ENCODE results near the gene CYP2J2. TPM values are rescaled to one million over a fixed set of nuclear protein-coding genes. Genes with fewer than 3 reads are reported as not detected.

The CYP2J2 gene, protein sequence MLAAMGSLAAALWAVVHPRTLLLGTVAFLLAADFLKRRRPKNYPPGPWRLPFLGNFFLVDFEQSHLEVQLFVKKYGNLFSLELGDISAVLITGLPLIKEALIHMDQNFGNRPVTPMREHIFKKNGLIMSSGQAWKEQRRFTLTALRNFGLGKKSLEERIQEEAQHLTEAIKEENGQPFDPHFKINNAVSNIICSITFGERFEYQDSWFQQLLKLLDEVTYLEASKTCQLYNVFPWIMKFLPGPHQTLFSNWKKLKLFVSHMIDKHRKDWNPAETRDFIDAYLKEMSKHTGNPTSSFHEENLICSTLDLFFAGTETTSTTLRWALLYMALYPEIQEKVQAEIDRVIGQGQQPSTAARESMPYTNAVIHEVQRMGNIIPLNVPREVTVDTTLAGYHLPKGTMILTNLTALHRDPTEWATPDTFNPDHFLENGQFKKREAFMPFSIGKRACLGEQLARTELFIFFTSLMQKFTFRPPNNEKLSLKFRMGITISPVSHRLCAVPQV
- total RNA-seq (2022; extraction: Qiagen RNA extraction; ENCODE audit: low read depth) = 0.08 TPM in 1 of 5 replicates, not detected in the others

DNA sequence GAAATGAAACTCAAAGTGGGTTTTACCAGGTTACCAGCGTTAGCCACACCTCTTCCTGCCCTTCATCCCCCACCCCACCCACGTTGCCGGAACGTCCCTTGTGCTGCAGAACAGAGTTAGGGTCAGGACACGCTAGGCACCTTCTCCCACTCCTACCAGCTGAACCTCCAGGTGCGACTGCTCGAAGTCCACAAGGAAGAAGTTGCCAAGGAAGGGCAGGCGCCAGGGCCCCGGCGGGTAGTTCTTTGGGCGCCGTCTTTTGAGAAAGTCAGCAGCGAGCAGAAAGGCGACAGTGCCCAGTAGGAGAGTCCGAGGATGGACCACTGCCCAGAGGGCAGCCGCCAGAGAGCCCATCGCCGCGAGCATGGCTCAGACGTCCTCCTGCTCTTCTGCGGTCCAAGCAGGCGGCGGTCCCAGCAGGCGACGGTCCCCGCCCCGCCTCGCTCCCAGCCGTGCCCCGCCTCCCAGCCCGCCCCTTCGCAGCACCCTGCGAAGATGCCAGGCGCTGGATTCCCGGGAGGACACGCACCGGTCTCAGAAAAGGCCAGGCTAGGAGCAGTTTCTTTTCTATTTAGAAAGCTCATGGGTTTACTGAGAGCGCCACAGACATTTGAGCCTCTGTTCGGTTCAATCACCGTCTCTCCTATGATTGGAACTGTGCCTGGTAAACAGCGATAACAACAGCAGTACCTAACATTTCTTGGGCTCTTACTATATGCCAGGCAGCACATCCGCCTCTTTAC, at the start of gene CYP2J2:
Gene CYP2J2 (minus strand): TSS at position 393 of the 743 bp plus-strand sequence. CDS start 27 bp downstream, at position 366.

Other genes with a start within 250 kb of the CYP2J2 start
- 0.17 to 0.34 TPM (median 0.21 TPM) in 5 replicates for gene HOOK1, start 111.8 kb downstream of the CYP2J2 start, total RNA-seq (2022; extraction: Qiagen RNA extraction; ENCODE audit: low read depth)
- not detected in 5 replicates for gene C1orf87, start 147.0 kb upstream of the CYP2J2 start, total RNA-seq (2022; extraction: Qiagen RNA extraction; ENCODE audit: low read depth)